HUES6 (cell line): ENCODE measurements around the gene OXSR1.
"Not testable (repeated sequence)": the region's sequence is repeated elsewhere in the genome, so short reads cannot be mapped to it uniquely, and the experiment has no call there.

Experiments used
- H3K27ac ChIP-seq: 2 replicates; pipeline ENCODE4 v1.7.0; 2013; ENCODE audit warnings: low read depth, mild to moderate bottlenecking, low read length, inconsistent platforms
- H3K27me3 ChIP-seq: 2 replicates; pipeline ENCODE4 v1.6.1; 2013; ENCODE audit warnings: low read length; ENCODE audit not compliant: control insufficient read depth, insufficient read depth
- H3K36me3 ChIP-seq: 2 replicates; pipeline ENCODE4 v1.6.1; 2013; ENCODE audit warnings: low read length; ENCODE audit not compliant: control insufficient read depth, insufficient read depth
- H3K4me1 ChIP-seq: 2 replicates; pipeline ENCODE4 v1.6.1; 2013; ENCODE audit warnings: low read length; ENCODE audit not compliant: control insufficient read depth, insufficient read depth
- H3K4me3 ChIP-seq: 2 replicates; pipeline ENCODE4 v1.5.1; 2013; ENCODE audit warnings: low read depth, low read length
- H3K9ac ChIP-seq: one replicate; pipeline ENCODE4 v1.6.1; 2013; ENCODE audit warnings: mild to moderate bottlenecking, low read length
- H3K9me3 ChIP-seq: 2 replicates; pipeline ENCODE4 v1.6.1; 2013; ENCODE audit warnings: low read depth, low read length; ENCODE audit not compliant: control insufficient read depth, insufficient read depth

OXSR1 gene

DNA sequence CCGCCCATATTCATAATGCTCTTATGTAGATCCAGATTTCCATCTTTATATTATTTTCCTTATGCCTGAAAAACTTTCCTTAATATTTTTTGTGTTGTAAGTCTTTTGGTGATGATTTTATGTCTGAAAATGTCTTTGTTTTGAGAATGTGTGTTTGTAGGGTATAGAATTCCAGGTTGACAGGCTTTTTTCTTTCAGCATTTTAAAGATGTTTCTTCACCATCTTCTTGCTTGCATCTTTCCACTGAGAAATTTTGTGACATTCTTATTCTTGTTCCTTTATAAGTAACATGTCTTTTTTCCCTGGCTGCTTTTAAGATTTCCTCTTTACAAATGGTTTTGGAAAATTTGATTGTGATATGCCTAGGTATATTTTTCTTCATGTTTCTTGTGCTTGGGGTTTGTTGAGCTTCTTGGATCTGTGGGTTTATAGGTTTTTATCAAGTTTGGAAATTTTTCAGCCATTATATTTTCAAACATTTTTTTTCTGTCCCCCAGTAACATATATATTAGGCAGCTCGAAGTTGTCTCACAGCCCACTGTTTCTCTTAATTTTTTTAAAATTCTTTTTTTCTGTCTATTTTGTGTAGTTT, 73.2 kb downstream of the OXSR1 start:
- no peak overlapping the region for H3K27ac ChIP-seq
- H3K9ac ChIP-seq, result no peak overlapping the region
- no peak overlapping the region for H3K4me3 ChIP-seq
- peaks cover 2% of the 10 kb centered on the region; the same call in 1 of the 2 replicates for H3K9me3 ChIP-seq
- no peaks in the 10 kb centered on the region for H3K27me3 ChIP-seq
- peaks cover 64% of the 10 kb centered on the region for H3K36me3 ChIP-seq
- no peaks in the 10 kb centered on the region for H3K4me1 ChIP-seq

DNA sequence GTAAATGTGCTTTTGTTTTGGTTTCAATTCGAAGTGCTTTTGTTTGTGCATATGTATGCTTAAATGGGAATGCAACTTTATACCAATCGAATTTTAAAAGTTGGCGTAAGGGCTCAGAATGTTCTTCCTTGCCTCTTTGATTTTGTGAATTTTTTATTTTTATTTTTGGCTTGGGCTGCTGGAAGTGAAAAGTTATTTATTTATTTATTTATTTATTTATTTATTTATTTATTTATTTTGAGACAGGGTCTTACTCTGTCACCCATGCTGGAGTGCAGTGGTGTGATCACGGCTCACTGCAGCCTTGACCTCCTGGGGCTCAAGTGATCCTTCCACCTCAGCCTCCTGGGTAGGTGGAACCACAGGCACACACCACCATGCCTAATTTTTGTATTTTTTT, 77.5 kb downstream of the OXSR1 start:
- H3K9me3 ChIP-seq, result not testable (repeated sequence)
- H3K36me3 ChIP-seq, result peaks cover 63% of the 10 kb centered on the region

DNA sequence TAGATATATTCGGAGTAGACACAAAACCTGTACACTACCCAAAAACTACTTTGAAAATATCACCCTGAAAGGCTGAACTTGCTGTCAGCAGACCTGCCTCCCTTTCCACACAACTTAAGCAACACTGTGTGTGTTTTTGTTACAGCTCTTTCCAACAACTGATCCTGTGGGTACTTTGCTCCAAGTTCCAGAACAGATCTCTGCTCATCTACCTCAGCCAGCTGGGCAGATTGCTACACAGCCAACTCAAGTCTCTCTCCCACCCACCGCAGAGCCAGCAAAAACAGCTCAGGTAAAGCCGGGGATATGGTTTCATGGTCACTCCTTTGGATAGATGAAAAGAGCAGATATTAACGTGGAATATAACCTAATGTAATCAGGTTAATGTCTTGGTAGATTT, 80.6 kb downstream of the OXSR1 start:
- Histone ChIP-seq H3K9ac (no peak overlapping the region), H3K27me3 (no peaks in the 10 kb centered on the region), H3K4me3 (no peak overlapping the region), H3K27ac (no peak overlapping the region), H3K9me3 (no peaks in the 10 kb centered on the region), H3K36me3 (peaks cover 67% of the 10 kb centered on the region), H3K4me1 (no peaks in the 10 kb centered on the region)

More for the DNA sequence above, 77.5 kb downstream of the OXSR1 start:
- not testable (repeated sequence) for H3K27ac ChIP-seq, H3K4me3 ChIP-seq, H3K27me3 ChIP-seq, H3K9ac ChIP-seq, H3K4me1 ChIP-seq

DNA sequence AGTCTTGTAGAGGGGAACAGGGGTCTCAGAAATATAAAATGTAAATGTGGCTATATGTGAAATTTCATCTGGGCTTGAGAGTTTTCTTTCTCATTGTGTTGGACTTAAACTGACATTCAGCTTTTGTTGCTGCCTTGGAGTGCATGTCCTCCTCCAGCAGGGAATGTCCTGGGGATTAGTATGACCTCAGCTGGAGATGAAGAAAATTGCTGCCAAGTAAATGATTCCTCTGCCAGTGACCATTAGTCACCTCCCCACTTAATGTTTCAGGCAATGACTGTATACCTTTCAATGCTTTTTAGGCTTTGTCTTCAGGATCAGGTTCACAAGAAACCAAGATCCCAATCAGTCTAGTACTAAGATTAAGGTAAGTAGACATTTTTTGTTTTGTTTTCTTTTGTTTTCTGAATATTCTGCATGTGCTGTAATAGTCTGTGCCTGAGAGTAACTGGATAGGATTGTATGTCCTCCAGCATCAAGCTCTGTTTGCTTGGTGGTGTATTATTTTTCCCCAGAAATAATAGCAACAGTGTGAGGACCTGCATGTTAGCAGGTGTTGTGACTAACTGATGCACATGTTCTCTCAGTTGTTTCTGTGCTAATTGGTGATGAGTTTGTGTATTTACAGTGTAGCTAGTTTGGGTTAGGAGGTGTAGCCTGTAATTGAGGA, 82.2 kb downstream of the OXSR1 start:
- Histone ChIP-seq H3K9me3 (no peaks in the 10 kb centered on the region), H3K9ac (no peak overlapping the region), H3K27me3 (no peaks in the 10 kb centered on the region), H3K4me3 (no peak overlapping the region), H3K36me3 (peaks cover 77% of the 10 kb centered on the region), H3K27ac (no peak overlapping the region), H3K4me1 (no peaks in the 10 kb centered on the region)

DNA sequence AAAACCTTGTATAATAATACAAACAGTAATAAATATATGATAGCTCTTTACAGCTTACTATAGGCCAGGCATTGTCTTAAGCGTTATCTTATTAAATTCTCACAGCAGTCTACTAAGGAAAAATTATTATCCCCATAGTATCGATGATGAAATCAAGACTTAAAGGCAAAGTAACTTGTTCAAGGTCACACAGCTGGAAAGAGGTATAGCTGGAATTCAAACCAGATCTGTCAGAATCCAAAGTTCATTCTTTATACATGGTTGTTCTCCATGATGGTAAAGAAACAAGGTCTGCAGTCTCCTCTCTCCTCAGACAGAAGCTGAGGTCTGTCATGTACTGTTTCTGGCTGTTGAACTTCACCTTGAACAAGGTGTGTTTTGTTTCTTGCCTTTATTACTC, 84.9 kb downstream of the OXSR1 start:
- no peaks in the 10 kb centered on the region for H3K27me3 ChIP-seq

DNA sequence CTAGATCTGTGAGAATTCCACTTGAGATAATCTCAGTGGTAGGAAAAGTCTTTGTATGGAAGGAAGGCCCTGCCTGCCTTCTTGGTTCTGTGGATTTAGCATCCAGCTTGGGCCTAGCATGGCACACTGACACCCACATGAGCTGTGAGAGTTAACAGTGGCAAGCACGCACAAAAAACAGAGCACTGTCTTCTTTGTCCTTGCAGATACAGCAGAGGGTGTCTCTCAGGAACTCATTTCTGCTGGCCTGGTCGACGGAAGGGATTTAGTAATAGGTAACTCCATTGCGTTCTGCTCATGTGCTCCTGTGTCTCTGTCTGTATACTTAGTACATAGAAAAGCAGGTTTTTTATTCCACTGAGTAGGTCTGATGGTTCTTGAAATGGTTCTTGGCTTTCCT, 85.9 kb downstream of the OXSR1 start:
- H3K27ac ChIP-seq, result no peak overlapping the region
- H3K9ac ChIP-seq, result no peak overlapping the region
- H3K9me3 ChIP-seq, result no peaks in the 10 kb centered on the region
- H3K27me3 ChIP-seq, result no peaks in the 10 kb centered on the region
- no peak overlapping the region for H3K4me3 ChIP-seq
- H3K36me3 ChIP-seq, result peaks cover 87% of the 10 kb centered on the region
- no peaks in the 10 kb centered on the region for H3K4me1 ChIP-seq

More for the DNA sequence above, 84.9 kb downstream of the OXSR1 start:
- Histone ChIP-seq H3K4me1 (no peaks in the 10 kb centered on the region), H3K4me3 (no peak overlapping the region), H3K27ac (no peak overlapping the region), H3K9me3 (no peaks in the 10 kb centered on the region), H3K36me3 (peaks cover 91% of the 10 kb centered on the region), H3K9ac (no peak overlapping the region)

DNA sequence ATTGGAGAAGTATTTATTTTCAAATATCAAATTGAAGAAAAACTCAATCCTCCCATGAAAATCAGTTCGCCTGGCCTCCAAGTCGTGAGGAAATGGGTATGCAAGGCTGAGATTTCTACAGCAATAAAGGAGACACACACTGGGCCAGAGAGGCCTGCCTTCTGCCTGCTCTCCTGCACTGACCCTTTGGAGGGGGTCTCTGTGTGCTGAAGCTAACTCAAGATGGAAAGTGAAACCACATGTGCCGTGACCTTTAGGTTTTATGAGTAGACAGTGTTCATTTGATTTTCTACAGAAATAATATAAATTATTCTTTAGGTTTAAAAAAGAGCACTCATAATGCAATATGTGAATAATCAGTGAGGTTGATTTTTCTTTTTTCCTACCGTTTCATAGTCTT, 88.4 kb downstream of the OXSR1 start:
- H3K27me3 ChIP-seq, result no peaks in the 10 kb centered on the region
- H3K9me3 ChIP-seq, result no peaks in the 10 kb centered on the region
- H3K4me1 ChIP-seq, result no peaks in the 10 kb centered on the region
- H3K4me3 ChIP-seq, result no peak overlapping the region
- no peak overlapping the region for H3K9ac ChIP-seq
- no peak overlapping the region for H3K27ac ChIP-seq
- peaks cover 69% of the 10 kb centered on the region for H3K36me3 ChIP-seq

DNA sequence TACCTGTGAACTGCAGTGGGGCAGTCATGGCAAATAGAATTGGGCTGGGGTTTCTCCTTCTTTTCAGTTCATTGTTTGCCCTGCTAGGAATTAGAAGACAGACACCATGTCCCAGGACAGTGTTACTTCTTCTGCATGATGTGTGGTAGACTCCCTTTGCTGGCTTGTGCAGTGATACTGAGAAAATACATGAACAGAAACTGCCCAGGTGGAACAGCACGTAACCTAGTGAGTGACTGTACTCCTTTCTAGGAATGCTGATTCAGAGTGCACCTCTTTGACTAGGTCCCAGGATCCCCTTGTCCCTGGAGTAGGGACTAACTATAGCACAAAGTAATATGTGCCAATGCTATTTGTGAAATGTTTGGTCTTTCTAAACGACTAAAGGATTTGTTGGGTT, 89.5 kb downstream of the OXSR1 start:
- H3K4me1 ChIP-seq, result no peaks in the 10 kb centered on the region
- H3K9ac ChIP-seq, result no peak overlapping the region
- H3K36me3 ChIP-seq, result peaks cover 57% of the 10 kb centered on the region
- no peak overlapping the region for H3K27ac ChIP-seq
- H3K4me3 ChIP-seq, result no peak overlapping the region
- no peaks in the 10 kb centered on the region for H3K27me3 ChIP-seq
- no peaks in the 10 kb centered on the region for H3K9me3 ChIP-seq

DNA sequence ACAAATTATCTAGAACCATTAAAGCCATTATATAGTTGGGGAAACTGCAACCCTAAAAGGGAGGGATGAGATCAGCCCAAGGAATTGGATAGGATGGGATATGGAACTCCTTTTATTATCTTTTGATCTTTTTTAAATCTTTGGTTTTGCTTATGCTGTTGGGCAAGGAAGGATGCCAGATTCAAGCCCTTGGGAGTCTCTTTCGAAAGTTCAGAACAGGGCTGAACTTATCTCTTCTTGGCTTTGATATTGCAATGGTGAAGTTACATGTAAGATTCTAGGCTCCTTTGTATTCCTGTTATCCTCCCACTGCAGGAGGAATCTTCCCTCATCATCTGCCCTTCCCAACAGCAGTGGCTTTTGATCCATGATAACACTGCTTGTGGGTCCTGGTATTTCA, 90.3 kb downstream of the OXSR1 start:
- Histone ChIP-seq H3K27me3 (no peaks in the 10 kb centered on the region), H3K27ac (no peak overlapping the region), H3K4me1 (no peaks in the 10 kb centered on the region), H3K9me3 (no peaks in the 10 kb centered on the region), H3K9ac (no peak overlapping the region), H3K4me3 (no peak overlapping the region), H3K36me3 (peaks cover 50% of the 10 kb centered on the region)

DNA sequence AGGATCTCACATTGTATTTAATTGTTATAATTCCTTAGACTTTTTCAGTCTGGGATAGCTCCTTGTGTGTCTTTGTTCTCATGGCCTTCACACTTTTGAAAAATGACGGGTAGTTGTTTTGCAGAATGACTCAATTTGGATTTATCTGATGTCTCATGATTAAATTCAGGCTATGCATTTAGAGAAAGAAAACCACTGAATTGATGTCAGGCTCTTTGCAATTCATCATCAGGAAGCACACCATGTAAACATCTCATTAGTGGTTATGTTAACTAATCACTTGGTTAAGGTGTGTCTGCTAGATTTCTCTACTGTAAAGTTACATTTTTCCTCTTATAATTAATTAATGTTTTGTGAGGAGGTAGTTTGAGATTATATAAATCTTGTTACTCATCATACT, 92.2 kb downstream of the OXSR1 start:
- Histone ChIP-seq H3K9me3 (no peaks in the 10 kb centered on the region), H3K4me1 (no peaks in the 10 kb centered on the region), H3K27me3 (no peaks in the 10 kb centered on the region), H3K27ac (no peak overlapping the region), H3K4me3 (no peak overlapping the region), H3K9ac (no peak overlapping the region), H3K36me3 (peaks cover 31% of the 10 kb centered on the region)

DNA sequence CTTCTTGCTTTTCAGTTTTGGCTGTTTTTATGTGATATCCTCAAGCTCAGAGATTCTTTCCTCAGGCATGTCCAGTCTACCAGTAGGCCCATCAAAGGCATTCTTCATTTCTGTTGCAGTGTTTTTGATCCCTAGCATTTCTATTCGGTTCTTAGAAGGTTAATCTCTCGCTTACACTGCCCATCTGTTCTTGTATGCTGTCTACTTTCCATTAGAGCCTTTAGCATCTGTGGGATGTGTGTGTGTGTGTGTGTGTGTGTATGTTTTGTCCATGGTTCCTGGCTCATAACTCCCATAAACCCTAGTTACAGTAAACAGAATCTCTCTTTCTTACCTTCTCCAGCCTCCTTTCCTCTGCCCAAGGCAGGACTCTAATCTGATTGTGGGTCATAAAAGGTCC, 95.1 kb downstream of the OXSR1 start:
- H3K9ac ChIP-seq, result no peak overlapping the region
- peaks cover 3% of the 10 kb centered on the region; the same call in 1 of the 2 replicates for H3K4me1 ChIP-seq
- H3K9me3 ChIP-seq, result no peaks in the 10 kb centered on the region
- H3K27me3 ChIP-seq, result no peaks in the 10 kb centered on the region
- H3K27ac ChIP-seq, result no peak overlapping the region
- H3K36me3 ChIP-seq, result peaks cover 4% of the 10 kb centered on the region; the same call in 1 of the 2 replicates
- H3K4me3 ChIP-seq, result no peak overlapping the region
